Measurements from ENCODE around the gene NUP98. TPM values are rescaled to one million over a fixed set of nuclear protein-coding genes. Genes with fewer than 3 reads are reported as not detected.

The NUP98 gene
- 100 to 1,000 TPM in 2 of 4 donors, 10 to 100 TPM in 2; 73.8 to 205 (median 110) TPM for total RNA-seq

GRCh38 chr11:3797329-3798090 is at the start of gene NUP98:
Gene NUP98, minus strand, starts transcription at chr11:3797554. Its CDS starts 15,437 bp downstream, at chr11:3782117.
- no peak for TF ChIP-seq CTCF (IDR thresholded peaks at IDR 0.05)
- DNase-seq (ENCODE audit: low spot score) (peak; percentile 99), ATAC-seq (ENCODE audit: low FRiP score) (peak; percentile 97)

GRCh38 chr11:3845670-3846069 is 48.3 kb upstream of the NUP98 start:
- ATAC-seq (ENCODE audit: low FRiP score) (no peak), DNase-seq (ENCODE audit: low spot score) (no peak)
- no peak for TF ChIP-seq CTCF (IDR thresholded peaks at IDR 0.05)

GRCh38 chr11:3845246-3845645 is 47.9 kb upstream of the NUP98 start:
- no peak for TF ChIP-seq CTCF (IDR thresholded peaks at IDR 0.05)
- no peak for DNase-seq (ENCODE audit: low spot score)
- ATAC-seq (ENCODE audit: low FRiP score) = no peak

- no peak for DNase-seq (ENCODE audit: low spot score)
- ATAC-seq (ENCODE audit: low FRiP score) = no peak
- no peak for TF ChIP-seq CTCF (IDR thresholded peaks at IDR 0.05)
These were observed 46.0 kb upstream of the NUP98 start for GRCh38 chr11:3843326-3843725.

GRCh38 chr11:3841426-3842350 is 44.3 kb upstream of the NUP98 start:
- TF ChIP-seq CTCF (IDR thresholded peaks at IDR 0.05) = peak in 1 of 3 donors; percentile 29
- DNase-seq (ENCODE audit: low spot score) = peak; percentile 68
- peak; percentile 70 for ATAC-seq (ENCODE audit: low FRiP score)

GRCh38 chr11:3840870-3841425 is 43.6 kb upstream of the NUP98 start, which contains the start of gene RHOG:
Gene RHOG, minus strand, starts transcription at chr11:3840959. Its CDS starts 12,821 bp downstream, at chr11:3828138.
- DNase-seq (ENCODE audit: low spot score) = no peak
- no peak for TF ChIP-seq CTCF (IDR thresholded peaks at IDR 0.05)
- ATAC-seq (ENCODE audit: low FRiP score) = peak; percentile 85
